HG02610 (cell line): ENCODE results near the gene GRIA3.
"Not testable (repeated sequence)": the region's sequence is repeated elsewhere in the genome, so short reads cannot be mapped to it uniquely, and the experiment has no call there.

Experiments used
- ATAC-seq: cut with Tn5 transposase; IDR thresholded peaks from one replicate; pipeline ENCODE4 v1.9.1; 2021; ENCODE audit warnings: mild to moderate bottlenecking, moderate library complexity; ENCODE audit not compliant: unreplicated experiment

The GRIA3 gene

GRCh38 chrX:123339221-123339905 is 155.3 kb downstream of the GRIA3 start:
- peak; percentile 80 for ATAC-seq

GRCh38 chrX:123340696-123341095 is 156.6 kb downstream of the GRIA3 start:
- peak; percentile 65 for ATAC-seq

- ATAC-seq = no peak
Observed at GRCh38 chrX:123348468-123348867, 164.4 kb downstream of the GRIA3 start.

GRCh38 chrX:123350226-123350625 is 166.1 kb downstream of the GRIA3 start:
- ATAC-seq = no peak

GRCh38 chrX:123357941-123358340 is 173.9 kb downstream of the GRIA3 start:
- peak; percentile 98 for ATAC-seq

- ATAC-seq = no peak
Observed at GRCh38 chrX:123358457-123358856, 174.4 kb downstream of the GRIA3 start.

- ATAC-seq = no peak
Observed at GRCh38 chrX:123361371-123361770, 177.3 kb downstream of the GRIA3 start.

- ATAC-seq = not testable (repeated sequence)
Observed at GRCh38 chrX:123386196-123386595, 202.1 kb downstream of the GRIA3 start.

GRCh38 chrX:123392921-123393320 is 208.8 kb downstream of the GRIA3 start:
- no peak for ATAC-seq

- no peak for ATAC-seq
Observed at GRCh38 chrX:123399709-123400108, 215.6 kb downstream of the GRIA3 start.

GRCh38 chrX:123405231-123405630 is 221.2 kb downstream of the GRIA3 start:
- no peak for ATAC-seq

- ATAC-seq = peak; percentile 70
Observed at GRCh38 chrX:123408821-123409737, 225.0 kb downstream of the GRIA3 start.

GRCh38 chrX:123422875-123423274 is 238.8 kb downstream of the GRIA3 start:
- no peak for ATAC-seq

- ATAC-seq = peak; percentile 98
Observed at GRCh38 chrX:123424546-123424945, 240.5 kb downstream of the GRIA3 start.

GRCh38 chrX:123425471-123425870 is 241.4 kb downstream of the GRIA3 start:
- ATAC-seq = no peak

GRCh38 chrX:123425904-123426303 is 241.8 kb downstream of the GRIA3 start:
- ATAC-seq = no peak

GRCh38 chrX:123432361-123433150 is 248.5 kb downstream of the GRIA3 start:
- no peak for ATAC-seq

GRCh38 chrX:123436512-123437136 is 252.5 kb downstream of the GRIA3 start:
- ATAC-seq = no peak

- ATAC-seq = not testable (repeated sequence)
Observed at GRCh38 chrX:123439926-123440325, 255.8 kb downstream of the GRIA3 start.

GRCh38 chrX:123442764-123443163 is 258.7 kb downstream of the GRIA3 start:
- ATAC-seq = no peak

- no peak for ATAC-seq
Observed at GRCh38 chrX:123447506-123447905, 263.4 kb downstream of the GRIA3 start.
